ENCODE results near the gene BFSP2.
"Not testable (repeated sequence)": the region's sequence is repeated elsewhere in the genome, so short reads cannot be mapped to it uniquely, and the experiment has no call there.

The BFSP2 gene

GRCh38 chr3:133487920-133488540 lies 88.2 kb downstream of the BFSP2 start:
- DNase-seq, result no peak

DNA sequence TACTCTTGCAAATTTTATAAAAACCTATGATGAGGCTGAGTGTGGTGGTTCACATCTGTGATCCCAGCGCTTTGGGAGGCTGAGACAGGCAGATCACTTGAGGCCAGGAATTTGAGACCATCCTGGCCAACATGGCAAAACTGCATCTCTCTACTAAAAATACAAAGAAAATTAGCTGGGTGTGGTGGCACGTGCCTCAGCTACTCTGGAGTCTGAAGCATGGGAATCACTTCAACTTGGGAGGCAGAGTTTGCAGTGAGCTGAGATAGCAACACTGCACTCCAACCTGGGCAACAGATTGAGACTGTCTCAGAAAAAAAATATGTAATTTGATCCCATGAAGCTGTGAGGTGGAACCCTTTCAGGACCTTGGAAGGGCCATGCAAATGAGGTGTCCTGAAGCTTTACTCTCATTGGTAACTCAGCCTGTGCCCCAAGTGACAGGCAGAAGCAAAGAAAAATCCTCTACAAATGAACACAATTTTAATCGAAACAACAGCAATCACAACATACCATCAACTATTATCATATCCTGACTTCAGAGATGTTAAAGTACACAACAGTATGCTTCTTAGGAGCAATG lies 89.0 kb downstream of the BFSP2 start:
- DNase-seq, result no peak

DNA sequence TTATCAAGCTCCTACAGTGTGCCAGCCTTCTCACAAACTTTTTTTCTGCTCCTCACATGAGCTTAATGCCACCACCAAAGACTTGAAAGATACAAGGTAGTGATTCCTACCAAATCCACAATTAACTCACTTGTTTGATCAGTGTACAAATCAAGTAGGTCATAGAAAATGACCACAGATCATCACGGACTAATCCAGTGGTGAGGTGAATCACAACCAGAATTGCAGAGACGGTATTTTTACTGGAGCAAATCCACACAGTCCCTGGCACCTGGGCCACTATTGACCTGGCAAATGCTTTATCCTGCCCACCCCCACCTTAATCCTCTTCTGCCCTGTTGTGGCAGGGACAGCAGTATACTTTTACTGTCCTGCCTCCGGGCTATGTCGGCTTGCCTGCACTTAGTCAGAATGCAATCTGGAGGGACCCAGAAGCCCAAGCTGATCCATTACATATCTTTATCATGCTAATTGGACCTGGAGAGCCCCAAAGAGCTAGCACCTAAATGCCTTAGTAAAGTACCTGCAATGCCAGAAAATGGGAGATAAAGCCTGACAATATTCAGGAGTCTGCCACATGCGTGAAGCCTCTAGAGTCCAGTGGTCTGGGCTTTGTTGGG lies 89.7 kb downstream of the BFSP2 start:
- DNase-seq, result no peak

DNA sequence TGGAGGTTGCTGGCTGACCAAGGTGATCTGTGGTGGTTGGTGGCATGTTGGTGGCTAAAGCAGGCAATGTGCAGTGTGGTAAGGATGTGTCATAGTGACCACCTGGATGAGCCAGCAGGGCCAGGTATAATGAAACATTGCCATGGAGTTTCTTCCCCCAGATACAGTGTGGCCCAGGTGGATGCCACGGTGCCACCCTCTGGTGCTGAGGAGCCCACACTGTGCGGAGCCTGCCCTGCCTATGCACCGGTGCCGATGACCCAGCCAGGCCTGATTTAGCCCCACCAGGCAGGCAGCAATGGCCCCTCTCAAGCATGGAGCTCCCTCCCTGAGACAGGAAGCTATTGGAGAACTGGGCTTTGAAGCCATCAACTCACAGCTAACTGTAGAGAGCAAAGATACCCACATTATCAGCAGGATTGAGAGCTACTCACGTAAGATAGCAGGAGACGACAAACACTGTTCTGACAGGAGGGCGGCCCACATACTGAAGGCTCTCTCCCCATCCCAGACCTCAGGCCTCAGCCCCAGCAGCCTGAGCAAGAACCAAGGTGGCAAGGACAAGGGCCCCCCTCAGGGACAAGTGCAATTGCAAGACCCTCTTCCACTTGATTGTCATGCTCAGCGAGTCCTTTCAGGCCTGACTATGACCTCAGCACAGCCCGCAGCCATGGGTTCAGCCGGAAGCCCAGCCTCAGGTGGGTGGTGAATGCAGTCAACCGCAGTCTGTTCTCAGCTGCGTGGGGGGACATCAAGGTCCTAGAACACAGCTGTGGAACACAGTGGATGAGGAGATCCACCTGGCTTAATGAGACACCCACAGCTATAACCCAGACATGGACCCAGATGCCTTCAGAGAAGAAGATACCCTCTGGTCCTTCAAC lies 90.9 kb downstream of the BFSP2 start:
- DNase-seq, result no peak

DNA sequence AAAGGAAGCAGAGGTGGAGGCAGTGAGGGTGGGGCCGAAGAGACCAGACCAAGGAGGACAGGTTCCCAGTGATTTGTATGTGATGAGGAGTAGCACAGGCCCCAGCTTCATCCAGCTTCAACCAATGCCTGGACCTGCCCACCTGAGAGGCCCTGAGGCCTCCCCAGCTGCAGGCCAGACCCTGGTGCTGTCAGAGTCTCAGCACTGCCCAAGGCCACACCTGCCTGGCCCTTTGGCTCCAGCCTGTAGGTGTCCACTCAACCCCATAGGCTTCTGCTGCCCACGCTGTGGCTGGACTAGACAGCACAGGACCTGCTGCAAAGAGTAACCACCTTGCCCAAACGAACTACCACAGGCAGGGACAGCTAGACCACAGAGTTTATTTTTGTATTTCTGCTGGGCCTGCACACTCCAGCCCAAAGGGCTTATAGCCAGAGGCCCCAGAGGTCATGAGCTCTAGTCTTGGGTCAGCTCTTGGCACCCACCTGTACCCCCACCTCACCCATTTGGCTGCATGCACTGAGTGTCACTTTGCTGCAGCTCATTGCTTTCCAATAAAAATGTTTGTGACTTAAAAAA lies 91.7 kb downstream of the BFSP2 start:
- DNase-seq, result no peak

GRCh38 chr3:133492159-133492741 lies 92.4 kb downstream of the BFSP2 start:
- DNase-seq, result no peak

GRCh38 chr3:133494469-133494868 lies 94.6 kb downstream of the BFSP2 start:
- no peak for DNase-seq

DNA sequence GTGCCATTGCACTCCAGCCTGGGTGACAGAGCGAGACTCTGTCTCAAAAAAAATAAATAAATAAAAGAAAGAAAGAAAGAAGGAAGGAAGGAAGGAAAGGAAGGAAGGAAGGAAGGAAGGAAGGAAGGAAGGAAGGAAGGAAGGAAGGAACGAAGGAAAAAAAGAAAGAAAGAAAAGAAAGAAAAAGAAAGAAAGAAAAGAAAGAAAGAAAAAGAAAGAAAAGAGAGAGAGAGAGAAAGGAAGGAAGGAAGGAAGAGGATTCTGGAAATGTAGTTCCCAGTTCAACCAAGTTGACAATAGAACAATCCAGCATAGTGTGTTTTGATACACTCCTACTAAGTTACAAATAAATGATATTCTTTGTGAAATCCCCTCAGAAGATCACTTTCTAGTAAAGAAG lies 102.7 kb downstream of the BFSP2 start:
- not testable (repeated sequence) for DNase-seq

DNA sequence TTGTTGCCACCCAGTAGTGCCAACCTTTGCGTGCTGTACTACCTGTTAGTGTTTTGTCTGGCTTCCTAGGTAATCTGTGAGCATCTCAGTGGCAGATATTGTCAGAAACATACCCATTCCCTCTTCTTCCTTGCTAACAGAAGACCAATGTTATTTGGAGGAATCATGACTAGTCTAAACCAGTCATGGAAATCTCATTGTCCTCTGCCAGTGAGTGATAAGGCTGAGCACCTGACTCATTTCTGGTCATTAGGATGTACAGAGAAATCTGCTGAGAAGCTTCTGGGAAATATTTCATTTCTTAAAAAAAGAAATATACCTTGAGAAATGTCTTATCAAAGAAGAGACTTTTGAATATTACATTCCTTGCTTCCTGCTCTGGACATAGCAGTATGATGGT lies 103.6 kb downstream of the BFSP2 start:
- DNase-seq, result no peak

- DNase-seq, result no peak
Observed at GRCh38 chr3:133504736-133505135, 104.9 kb downstream of the BFSP2 start.

DNA sequence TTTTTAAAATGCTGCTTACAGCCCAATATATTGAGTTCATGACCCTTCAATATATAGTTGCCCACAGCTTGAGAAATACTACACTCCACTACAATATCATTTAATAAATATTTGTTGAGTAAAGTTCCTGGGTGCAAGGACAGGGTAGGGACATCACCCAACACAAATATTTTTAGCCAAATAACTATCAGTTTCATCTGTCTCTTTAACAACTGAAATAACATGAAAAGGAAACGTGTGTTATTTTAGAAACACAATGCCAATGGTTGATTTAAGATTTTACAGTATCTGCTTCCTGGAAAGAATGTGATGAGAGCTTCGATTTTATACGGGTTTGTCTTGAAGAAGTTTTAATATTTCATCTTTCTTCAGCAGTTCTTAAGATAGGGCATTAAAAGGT lies 106.0 kb downstream of the BFSP2 start:
- DNase-seq, result no peak

DNA sequence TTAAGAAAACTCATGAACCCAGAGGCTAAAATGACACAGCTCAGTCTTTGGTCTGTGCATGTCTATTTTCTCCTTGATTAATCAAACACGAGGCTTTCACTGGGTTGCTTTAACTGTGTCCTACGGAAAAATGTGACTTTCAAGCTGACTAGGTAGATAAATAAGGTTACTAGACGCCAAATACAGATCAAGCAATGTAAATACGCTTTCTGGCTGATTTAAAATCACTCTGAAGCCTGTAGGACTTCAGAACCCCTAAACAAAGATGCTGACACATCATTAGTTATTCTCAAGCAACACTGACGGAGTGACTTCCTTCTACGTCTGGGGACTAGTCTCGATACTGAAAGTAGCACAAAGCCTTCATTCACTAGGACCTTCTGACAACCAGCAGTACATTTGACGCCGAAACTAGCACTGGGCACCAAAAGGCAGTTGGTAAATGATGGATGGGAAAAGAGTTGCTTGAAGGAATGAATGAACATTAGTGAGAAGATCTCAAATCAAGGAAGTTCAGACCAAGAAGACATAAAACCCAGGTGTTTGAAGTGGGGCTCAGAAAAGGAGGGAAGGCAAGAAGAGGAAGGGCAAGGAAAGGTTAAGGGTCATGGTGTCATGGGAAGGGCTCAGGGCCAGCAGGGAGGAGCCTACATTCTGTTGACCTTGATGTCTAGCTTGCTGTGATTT lies 106.5 kb downstream of the BFSP2 start:
- no peak for DNase-seq

- no peak for DNase-seq
Observed at GRCh38 chr3:133509488-133509887, 109.6 kb downstream of the BFSP2 start.

DNA sequence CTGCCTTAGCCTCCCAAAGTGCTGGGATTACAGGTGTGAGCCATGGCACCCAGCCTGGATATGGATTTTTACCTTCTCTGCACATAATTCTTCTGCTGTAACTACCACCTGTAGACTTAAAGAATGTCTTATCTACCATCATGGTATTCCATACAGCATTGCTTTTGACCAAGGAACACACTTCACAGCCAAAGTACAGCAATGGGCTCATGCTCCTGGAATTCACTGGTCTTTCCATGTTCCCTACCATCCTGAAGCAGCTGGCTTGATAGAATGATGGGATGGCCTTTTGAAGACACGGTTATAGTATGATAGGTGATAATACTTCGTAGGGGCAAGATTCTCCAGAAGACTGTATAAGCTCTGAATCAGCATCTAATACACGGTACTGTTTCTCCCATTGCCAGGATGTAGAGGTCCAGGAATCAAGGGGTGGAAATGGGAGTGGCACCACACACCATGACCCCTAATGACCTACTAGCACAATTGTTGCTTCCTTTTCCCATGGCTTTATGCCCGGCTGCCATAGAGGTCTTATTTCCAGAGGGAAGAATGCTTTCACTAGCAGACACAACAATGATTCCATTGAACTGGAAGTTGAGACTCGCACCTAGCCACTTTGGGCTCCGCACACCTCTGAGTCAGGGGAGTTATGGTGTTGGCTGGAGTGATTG lies 112.7 kb downstream of the BFSP2 start:
- no peak for DNase-seq

DNA sequence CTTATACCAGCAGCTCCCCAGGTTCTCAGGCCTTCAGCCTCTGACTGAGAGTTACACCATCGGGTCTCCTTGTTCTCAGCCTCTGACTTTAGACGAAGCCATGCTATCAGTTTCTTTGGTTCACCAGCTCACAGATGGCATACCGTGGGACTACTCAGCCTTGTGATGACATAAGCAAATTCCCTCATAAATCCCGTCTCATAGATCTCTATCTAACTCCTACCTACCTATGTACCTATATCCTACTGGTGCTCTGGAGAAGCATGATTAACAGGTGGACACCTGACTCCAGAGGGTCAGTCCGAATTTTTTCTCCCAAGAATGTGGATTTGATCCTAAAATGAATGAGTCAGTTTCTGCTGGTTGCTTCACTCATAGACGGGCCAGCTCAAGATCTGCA lies 114.6 kb downstream of the BFSP2 start:
- DNase-seq, result no peak

GRCh38 chr3:133515127-133515526 lies 115.3 kb downstream of the BFSP2 start:
- DNase-seq, result no peak

DNA sequence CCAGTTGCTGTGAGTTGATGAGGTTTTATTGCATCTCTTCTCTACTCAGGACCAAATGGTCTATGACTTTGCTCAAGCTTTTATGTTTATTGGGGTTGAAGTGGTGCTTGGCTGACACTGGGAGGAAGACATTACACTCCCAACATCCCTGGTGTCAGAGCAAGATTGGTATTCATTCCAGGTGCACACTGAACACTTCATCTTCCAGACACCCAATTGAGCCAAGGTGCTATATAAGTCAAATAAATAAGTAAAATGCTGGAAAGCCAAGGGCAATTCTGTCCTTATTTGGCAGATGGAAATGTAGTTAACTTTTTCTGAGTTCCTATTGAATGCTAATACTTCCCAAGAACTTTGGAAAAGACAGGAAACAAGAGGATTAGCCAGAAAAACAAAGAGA lies 120.4 kb downstream of the BFSP2 start:
- DNase-seq, result no peak

DNA sequence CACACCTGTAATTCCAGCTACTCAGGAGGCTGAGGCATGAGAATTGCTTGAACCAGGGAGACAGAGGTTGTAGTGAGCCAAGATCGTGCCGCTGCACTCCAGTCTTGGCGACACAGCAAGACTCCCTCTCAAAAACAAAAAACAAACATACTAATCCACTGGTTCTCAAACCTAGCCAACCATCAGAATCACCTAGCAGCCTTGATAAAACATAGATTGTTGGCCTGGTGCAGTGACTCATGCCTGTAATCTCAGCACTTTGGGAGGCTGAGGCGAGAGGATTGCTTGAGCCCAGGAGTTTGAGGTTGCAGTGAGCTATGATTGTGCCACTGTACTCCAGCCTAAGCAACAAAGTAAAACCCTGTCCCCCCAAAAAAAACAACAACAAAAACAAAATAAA lies 121.1 kb downstream of the BFSP2 start:
- DNase-seq, result not testable (repeated sequence)

GRCh38 chr3:133521946-133522345 lies 122.1 kb downstream of the BFSP2 start:
- no peak for DNase-seq

DNA sequence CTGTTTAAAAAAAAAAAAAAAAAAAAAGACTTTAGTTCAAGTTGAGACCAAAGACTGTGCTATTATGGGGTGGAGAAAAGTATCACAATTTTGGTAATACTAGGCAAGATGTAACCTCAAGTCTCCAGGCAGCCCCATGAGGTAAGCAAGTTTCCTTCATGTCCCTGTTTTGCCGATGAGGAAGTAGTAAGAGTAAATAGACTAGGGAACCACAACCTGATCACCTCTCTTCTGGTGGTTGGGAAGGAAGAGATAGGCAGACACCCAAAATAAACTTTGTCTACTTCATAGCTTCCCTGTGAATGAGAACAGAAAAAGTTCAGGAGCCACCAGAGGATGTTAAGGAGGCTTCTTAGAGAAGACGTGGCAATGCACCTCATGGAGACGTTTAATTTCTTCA lies 123.9 kb downstream of the BFSP2 start:
- not testable (repeated sequence) for DNase-seq

Data from GOT3 (cell line).